Mesodermal cell (in vitro differentiated cells): ENCODE measurements around the gene IFT22.
A peak's percentile ranks its signal among the peaks of the same experiment; 100 is the strongest.
"Not testable (repeated sequence)": the region's sequence is repeated elsewhere in the genome, so short reads cannot be mapped to it uniquely, and the experiment has no call there.

Experiments
- H3K27ac ChIP-seq: 2 replicates; pipeline ENCODE4 v1.7.0; 2013; ENCODE audit warnings: mild to moderate bottlenecking, low read depth, low read length, moderate library complexity; ENCODE audit not compliant: severe bottlenecking
- H3K36me3 ChIP-seq: 2 replicates; pipeline ENCODE4 v1.7.1; 2013; ENCODE audit warnings: mild to moderate bottlenecking, low read length, moderate library complexity; ENCODE audit not compliant: control insufficient read depth, insufficient read depth
- H3K4me1 ChIP-seq: one replicate; pipeline ENCODE4 v1.7.1; 2013; ENCODE audit warnings: mild to moderate bottlenecking, low read length; ENCODE audit not compliant: insufficient read depth, control insufficient read depth, poor library complexity, severe bottlenecking
- H3K4me3 ChIP-seq: 2 replicates; pipeline ENCODE4 v1.7.0; 2013; ENCODE audit warnings: low read length, control low read depth, mild to moderate bottlenecking; ENCODE audit not compliant: insufficient read depth, poor library complexity, severe bottlenecking; ENCODE audit errors: extremely low read depth
- H3K9me3 ChIP-seq: 2 replicates; pipeline ENCODE4 v1.7.1; 2013; ENCODE audit warnings: mild to moderate bottlenecking, low read length, moderate library complexity; ENCODE audit not compliant: control insufficient read depth
- WGBS, 2 experiments: methylation state at CpG; one replicate each; pipeline ENCODE4 v1.1.5; 2013; ENCODE audit warnings: missing lambda C conversion rate in 2 of 2; ENCODE audit not compliant: insufficient coverage in 2 of 2; 5-methylcytosine and 5-hydroxymethylcytosine counted together

IFT22 gene

DNA sequence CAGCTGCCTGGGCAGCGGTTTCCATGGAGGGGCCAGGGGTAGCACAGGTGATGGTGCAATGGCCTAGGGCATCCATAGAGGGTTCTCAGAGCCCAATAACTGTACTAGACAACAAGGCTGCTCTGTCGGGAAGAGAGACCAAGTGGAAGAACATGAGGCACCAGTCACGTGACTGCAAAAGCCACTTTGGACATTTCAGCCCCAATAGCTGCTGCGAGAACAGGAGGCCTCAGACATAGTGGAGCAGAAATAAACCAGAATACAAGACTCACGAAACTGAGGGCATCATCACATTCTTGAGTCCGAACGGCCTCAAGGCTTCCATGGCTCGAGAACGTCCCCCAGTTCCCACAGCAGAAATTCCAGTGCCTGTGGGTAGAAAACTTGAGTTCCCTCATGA, 44.5 kb downstream of the IFT22 start:
- Histone ChIP-seq H3K4me3 (no peak overlapping the region), H3K9me3 (no peaks in the 10 kb centered on the region), H3K4me1 (no peaks in the 10 kb centered on the region), H3K27ac (no peak overlapping the region), H3K36me3 (no peaks in the 10 kb centered on the region)
- WGBS, 2 experiments, result 80 to 83% methylated on average over 8 to 9 of the region's 9 CpGs

- H3K9me3 ChIP-seq, result no peaks in the 10 kb centered on the region
- H3K4me1 ChIP-seq, result no peaks in the 10 kb centered on the region
- WGBS, 2 experiments, result 66% methylated on average over 4 of the region's 4 CpGs; no CpG with 5 or more reads in 1 of the 2 experiments
- peak overlapping the region; percentile 0 for H3K27ac ChIP-seq
- no peaks in the 10 kb centered on the region for H3K36me3 ChIP-seq
- no peak overlapping the region for H3K4me3 ChIP-seq
Measured at GRCh38 chr7:101273206-101273605, 48.4 kb downstream of the IFT22 start.

DNA sequence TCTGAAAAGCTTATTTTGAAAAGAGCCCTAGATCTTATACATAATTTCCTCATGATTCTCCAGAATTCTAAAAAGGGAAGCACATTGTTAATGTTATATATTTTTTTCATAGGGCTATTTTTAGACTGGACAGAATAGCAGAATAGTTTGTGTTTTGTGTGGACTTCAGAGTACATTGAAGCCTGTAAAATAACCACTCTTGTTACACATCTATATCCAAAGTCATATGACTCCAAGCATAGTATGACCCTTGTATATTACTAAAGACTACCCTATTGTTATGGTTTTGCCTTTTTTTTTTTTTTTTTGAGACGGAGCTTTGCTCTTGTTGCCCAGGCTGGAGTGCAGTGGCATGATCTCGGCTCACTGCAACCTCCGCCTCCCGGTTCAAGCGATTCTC, 50.6 kb downstream of the IFT22 start:
- Histone ChIP-seq H3K4me1 (no peaks in the 10 kb centered on the region), H3K36me3 (no peaks in the 10 kb centered on the region), H3K27ac (no peak overlapping the region), H3K4me3 (no peak overlapping the region), H3K9me3 (no peaks in the 10 kb centered on the region)
- 90 to 100% methylated on average over 4 of the region's 5 CpGs for WGBS, 2 experiments

GRCh38 chr7:101269664-101270063, 51.9 kb downstream of the IFT22 start:
- Histone ChIP-seq H3K36me3 (no peaks in the 10 kb centered on the region), H3K4me3 (no peak overlapping the region), H3K9me3 (no peaks in the 10 kb centered on the region), H3K27ac (no peak overlapping the region), H3K4me1 (no peaks in the 10 kb centered on the region)
- 91 to 94% methylated on average over 18 to 21 of the region's 21 CpGs for WGBS, 2 experiments

- H3K9me3 ChIP-seq, result no peaks in the 10 kb centered on the region
- H3K4me1 ChIP-seq, result no peaks in the 10 kb centered on the region
- no peak overlapping the region for H3K4me3 ChIP-seq
- H3K36me3 ChIP-seq, result no peaks in the 10 kb centered on the region
- WGBS, 2 experiments, result 88 to 92% methylated on average over 15 of the region's 17 CpGs
- H3K27ac ChIP-seq, result no peak overlapping the region
Measured at GRCh38 chr7:101265622-101266516, 55.7 kb downstream of the IFT22 start.

DNA sequence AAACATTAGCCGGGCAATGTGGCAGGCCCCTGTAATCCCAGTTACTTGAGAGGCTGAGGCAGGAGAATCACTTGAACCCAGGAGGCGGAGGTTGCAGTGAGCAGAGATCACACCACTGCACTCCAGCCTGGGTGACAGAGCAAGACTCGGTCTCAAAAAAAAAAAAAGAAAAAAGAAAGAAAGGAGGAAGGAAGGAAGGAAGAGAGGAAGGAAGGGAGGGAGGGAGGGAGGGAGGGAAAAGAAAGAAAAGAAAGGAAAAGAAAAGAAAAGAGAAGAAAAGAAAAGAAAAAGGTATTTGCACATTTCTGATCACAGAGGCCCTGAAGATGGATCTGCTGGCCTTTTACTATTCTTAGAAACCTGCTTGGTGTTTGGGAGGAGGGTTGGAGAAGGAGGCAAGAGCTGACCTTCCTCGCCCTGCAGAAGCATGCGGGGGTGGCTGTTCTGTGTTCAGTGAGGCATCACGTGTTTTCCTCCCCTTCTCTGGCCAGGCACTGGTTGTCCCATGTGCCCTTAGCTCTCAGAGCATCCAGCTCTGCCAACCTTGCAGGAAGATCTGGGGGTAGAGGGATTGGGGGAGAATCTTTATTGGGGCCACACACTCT, 57.4 kb downstream of the IFT22 start:
- 77 to 100% methylated on average over 1 to 4 of the region's 6 CpGs for WGBS, 2 experiments
- H3K4me3 ChIP-seq, H3K27ac ChIP-seq, H3K36me3 ChIP-seq, H3K4me1 ChIP-seq, H3K9me3 ChIP-seq: not testable (repeated sequence)
